OCI-M2 (cell line): ENCODE results near the gene EPHB1.

ENCODE experiments used
- DNase-seq: peaks from one replicate; lab custom pipeline; 2025; ENCODE audit not compliant: unreplicated experiment; lab: John Stamatoyannopoulos, UW

The EPHB1 gene

DNA sequence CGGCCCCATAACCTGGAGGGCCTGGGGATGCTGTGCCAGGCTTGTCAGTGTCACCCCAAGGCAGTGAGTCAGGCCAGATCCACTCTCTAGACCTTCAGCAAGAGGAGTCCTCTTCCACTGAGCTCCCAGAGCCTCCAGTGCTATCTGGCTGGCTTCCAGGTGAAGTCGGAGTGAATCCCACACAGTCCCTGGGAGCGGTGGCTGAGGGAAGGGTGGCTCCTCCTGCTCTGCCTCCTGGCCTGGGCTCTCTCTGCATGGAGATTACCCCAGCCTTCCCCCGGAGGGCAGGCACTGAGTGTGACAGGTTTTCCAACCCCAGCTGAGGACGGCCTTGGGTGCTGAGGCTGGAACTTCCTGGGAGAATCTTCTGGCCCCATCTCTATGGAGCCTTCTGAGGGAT is 82.7 kb downstream of the EPHB1 start:
- no peak for DNase-seq

DNA sequence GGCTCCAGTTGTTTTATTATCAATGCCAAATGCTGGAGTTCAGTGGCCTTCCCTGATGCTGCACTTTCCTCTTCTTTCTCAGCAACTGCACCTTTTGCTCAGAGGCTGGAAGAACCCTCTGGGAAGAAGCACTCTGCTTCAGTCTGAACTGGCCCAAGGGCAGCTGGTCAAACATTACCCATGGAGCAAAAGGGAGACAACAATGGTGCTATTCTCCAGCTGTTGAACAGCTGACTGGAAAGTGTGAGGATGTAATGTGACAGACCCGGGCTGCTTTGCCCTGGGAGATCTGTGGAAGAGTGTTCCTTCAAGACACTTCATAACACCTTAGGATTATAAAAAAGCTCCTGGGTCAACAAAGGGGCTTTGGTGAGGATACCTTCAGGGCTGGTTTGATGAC is 84.9 kb downstream of the EPHB1 start:
- DNase-seq: no peak

DNA sequence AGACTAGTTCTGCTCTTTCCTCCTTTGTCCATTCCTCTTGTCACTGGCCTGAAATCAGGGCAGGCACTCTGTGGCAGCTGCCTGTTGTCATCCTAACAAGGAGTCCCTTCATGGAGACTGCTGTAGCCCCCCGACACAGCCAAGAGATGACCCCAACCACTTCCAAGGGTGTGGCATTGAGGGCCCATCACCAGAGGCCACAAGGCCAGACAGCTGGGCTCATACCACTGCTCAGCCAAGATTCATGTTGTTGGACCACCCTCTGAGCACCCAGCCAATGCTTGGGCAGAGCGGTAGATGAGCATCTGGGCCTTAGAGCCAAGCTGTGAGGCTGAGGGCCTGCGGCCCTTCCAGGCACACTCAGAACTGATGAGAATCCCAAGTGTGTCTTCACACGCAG is 85.4 kb downstream of the EPHB1 start:
- DNase-seq: no peak

DNA sequence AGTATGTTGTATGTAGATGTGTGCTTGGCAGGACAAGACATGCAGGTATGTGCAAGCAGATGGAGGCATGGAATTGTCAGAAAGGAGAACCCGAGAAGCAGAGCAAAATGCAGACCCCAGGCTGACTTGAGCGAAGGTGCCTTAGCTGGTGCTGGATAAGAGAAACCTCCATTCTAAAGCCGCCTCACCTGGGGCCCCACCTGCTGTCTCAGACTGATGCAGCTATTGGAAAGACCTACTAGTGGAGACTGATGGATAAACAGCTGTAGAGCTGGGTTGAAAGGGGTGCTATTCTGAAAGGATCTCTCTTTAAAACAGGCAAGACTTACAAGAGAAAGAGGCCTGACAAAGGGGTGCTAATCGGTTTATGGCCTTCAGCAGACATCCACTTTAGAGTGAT is 86.2 kb downstream of the EPHB1 start:
- DNase-seq: no peak

DNA sequence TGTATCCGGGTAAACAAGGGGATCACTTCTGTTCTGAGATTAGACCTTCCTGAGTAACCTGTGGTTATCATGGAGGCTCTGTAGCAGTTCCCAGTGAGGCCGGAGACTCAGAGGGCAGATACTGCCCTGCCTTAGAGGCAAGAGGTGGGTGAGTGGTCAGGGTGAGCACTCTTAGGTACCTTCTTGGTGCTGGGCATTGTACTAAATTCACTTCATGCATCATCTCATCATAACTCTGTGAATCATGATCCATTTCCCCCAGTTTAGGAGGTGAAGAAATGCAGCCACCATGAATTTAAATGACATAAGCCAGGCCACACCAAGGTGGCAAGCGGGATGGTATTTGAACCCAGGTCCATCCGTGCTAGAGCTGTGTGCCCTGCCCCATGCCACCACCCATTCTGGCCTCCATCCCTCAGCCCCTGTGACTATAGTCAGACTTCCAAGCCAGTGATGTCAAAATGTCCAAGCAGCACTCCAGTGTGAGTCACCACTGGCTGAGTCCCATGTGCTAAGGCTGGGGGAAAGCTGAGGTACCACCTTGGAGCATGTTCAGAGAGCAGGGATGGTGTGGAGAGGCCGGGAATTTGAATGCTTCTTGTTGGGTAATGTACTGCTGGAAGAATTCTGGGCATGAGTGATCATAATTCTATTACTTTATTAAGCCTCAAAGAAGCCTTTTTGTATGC is 88.8 kb downstream of the EPHB1 start:
- no peak for DNase-seq

DNA sequence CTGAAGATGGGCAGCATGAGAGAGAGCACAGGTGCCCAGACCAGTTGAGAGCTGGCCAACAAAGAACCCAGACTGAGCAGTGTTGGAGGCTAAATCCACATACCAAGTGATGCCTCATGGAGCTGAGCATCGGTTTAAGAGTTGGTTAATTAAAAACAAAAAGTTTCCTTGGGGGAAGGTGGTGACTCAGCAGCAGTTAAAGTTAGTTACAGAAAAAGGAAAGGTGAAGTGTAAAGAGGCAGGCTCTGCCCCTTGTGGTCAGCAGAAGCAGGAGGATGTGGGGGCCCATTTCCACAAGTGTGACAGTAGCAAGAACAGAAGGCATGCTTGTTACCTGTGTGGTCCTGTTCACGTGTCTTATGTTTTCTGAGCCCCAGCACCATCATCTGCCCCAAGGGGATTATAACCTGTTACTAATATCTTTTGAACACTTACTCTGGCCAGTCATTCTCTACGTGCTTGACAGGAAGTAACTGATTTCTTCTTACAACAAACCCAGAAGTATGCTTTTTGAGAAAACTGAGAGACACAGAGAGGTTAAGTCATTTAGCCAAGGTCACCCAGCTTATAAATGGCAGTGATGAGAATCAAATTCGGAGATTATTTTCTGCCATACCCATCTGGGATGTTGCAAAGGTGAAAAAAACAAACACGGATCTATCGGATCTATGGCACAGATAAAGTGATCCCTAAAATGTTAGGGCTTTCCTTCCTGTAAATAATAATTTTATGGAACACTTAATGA is 91.0 kb downstream of the EPHB1 start:
- no peak for DNase-seq

DNA sequence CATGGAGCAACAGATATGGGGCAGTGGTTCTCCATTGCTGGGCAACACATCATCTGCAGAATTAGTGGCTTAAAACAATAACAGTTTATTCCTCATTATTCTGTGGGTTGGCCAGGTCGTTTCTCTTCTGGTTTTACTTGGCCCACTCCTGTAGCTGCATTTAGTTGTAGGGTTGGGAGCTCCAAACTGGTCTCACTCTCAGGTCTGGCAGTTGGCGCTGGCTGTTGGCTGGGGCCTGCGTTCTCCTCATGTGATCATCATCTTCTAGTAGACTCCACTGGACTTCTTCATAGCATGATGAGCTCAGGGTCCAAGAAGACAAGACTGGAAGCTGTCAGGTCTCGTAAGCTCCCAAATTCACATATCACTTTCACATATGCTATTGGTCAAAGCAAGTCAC is 91.9 kb downstream of the EPHB1 start:
- DNase-seq: no peak

DNA sequence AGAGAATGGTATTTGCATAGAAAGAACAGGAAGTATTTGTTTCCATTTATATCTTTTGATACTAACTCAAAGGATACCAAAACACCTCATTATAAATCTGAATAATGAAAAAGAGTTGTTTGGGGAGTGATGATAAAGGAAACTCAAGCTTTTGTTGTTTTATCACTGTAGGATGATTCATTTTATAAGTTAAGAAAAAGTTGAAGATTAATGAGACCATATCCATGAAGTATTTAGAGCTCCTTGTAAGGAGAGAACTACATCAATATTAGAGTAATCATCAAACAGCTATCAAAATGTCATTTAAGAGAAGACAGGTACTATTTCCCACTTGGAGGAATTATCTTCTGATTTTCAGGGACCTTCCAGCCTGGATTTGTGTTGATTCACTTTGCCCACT is 92.5 kb downstream of the EPHB1 start:
- no peak for DNase-seq

DNA sequence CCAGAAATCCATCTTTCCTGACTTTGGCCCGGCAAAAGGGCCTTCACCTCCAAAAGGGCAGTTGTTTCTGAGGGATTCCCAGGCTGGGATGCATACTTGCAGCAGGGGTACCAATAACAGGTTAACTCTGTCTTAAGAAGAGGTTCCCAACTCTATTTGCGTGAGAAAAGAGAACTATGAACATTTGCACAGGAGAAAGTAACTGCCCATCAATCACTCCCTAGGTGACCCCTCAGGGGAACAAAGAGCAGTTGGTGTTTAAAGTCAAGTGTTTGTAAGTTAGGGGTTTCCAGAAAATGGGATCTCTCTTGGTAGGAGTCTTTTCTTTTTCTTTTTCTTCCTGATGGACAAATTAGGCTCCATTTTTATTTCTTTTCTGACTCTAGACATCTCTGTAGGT is 97.3 kb downstream of the EPHB1 start:
- no peak for DNase-seq

DNA sequence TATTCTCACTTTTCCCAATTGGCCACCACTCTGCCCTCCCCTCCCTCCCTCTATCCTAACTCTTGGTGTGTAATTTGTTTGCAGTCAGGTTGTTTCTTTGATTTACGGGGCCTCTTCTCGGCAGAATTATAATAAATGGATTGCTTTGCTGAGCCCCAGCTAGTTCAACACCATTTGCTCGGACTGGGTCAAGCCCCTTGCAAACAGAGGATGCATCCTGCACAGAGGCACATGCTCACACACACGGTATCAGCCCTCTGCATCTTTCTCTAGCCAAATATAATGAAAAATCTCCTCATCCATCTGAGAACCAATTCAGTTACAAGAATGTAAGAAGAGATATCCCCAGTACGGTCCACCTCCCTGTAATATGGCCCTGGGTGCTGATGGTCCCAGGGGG is 97.7 kb downstream of the EPHB1 start:
- no peak for DNase-seq

DNA sequence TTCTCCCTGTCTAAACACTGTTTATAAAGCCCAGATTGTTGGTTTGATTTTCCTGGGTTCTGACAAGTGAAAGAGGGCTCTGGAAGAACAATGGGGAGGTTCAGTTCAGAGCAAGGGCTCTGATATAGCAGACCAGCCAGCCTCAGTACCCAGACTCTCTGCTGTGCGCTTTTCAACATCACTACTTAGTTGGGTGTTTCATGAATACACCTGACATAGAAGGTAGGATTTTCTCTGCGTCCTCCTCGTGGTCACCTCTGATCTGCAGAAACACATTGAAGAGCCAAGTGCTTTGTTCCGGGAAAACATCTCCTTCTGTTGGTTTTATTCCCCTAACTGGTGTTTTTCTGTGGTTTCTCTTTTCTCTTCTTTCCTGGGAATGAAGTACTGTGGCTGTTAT is 99.5 kb downstream of the EPHB1 start:
- DNase-seq: no peak

DNA sequence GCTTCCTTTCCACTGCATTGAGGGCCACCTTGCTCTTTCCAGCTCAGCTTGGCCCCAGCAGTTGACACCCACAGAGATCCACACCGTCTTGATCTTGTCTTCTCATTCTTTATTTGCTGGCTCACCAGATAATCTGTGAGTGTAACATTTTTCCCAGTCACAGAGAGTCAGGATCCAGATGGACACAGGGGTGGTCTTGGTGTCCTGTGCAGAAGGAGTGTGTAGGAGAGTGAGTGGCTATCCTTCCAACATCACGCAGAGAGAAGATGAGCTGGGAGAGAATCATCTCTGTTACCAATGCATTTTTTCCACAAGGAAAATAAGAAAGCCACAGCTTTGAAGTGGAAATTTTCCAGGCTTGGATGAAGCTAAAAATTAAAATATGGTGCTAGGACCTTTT is 100.1 kb downstream of the EPHB1 start:
- no peak for DNase-seq

DNA sequence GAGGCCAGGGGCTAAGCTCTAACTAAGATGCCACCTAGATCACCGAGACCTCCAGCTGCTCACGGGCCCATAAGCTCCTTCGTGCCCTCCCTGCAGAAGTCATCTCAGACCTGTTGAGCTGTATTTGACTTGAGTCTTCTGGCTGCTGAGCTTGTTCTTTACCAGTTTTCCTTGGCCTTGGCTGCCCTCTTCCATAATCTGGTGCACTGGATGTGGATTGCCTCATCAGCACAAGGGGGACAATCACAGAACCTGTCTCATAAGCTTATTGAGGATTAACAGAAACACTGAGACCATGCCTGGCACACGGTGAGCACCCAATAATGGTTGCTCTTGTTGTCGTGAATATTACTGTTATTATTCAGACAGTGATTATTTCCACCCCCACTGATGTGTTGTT is 101.1 kb downstream of the EPHB1 start:
- no peak for DNase-seq

DNA sequence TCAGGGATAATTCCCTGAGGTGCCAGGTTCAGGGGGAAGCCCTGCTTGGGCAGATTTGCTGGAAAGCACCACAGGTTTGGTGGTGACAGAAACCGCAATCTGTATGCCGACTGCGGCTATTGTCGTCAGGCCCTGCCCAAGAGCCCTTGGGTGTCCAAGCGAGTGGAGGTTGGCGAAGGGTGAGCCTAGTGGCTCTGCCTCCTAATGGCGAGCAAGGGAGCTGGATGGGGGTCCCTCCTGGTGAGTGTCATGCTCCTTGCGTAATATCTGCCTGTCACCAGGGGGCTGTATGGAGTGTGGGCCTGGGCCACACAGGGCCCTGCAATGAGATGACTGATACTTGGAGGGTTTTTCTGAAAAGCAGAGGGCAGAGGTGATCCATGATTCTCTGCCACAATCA is 101.6 kb downstream of the EPHB1 start:
- DNase-seq: no peak

DNA sequence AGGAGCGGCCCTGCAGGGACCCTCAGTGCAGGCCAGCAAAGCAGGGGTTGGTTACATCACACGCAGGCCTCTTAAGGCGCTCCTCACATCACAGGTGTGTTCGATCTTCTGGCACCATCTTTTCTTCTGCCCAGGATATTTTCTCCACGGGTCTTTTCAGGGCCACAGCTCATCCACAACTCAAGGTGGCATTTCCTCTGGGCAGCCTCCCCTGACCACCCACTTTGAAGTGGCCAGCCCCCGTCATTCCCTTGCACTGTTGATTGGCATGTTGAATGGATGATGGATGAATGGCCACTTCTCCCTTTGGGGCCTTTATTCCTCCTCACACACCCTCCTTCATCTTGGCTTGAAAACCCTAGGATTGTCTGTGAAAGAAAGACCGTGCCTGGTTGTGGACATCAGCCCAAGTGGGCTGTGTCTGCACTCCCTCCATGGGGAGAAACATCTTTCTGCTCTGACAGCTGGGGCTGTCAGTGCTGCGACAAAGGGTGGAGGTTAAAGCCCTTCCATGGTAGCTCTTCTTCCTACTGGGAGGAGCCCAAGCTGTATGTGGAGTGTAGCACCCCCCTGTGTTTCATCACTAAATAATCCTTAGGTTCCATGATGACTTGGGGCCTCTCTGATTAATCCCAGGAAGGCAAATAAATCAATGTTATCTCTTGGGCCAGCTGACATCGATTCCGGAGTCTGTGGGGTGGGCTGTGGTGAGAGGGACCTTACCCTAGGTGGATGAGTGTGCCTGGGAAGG is 102.5 kb downstream of the EPHB1 start:
- DNase-seq: no peak

DNA sequence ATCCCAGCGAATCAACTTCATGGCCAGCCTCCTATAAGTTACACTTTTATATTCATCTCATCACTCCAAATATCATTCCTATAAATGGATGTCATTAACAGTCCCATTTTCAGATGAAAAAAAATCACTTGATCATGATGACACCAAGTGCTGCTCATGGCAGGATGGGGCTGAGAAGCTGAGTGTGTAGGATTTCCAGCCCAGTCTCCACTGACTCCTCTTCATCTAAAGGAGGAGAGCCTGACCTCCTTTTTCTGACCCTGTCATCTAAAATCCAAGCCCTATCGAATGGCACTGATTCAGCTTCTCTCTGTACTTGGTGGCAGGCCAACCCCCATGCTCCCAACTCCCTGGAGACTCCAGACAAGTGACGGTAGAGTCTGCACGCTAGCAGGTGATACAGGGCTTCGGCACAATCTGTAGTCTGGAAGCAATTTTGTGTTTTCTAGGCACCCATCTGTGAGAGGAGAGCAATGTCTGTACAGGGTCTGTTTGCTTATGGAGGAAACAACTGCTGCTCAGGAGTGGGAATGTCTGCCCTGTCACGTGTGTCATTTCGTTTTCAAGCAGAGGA is 103.2 kb downstream of the EPHB1 start:
- DNase-seq: no peak

DNA sequence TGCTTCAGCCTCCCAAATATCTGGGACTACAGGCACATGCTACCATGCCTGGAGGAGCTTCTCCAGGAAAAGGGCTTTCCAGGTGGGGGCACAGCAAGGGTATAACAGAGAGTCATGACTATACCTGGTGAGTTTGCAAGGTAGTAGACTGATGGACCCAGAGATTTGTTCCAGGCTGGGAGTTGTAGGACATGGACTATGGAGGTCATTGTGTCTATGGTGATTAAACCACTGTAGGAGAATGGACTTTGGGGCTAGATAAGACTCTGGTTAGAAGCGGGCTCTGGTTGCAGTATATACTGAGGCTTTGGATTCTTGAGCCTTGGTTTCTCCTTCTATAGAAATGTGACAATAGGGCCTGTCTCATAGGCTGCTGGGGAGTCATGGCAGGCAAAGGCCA is 104.7 kb downstream of the EPHB1 start:
- no peak for DNase-seq

DNA sequence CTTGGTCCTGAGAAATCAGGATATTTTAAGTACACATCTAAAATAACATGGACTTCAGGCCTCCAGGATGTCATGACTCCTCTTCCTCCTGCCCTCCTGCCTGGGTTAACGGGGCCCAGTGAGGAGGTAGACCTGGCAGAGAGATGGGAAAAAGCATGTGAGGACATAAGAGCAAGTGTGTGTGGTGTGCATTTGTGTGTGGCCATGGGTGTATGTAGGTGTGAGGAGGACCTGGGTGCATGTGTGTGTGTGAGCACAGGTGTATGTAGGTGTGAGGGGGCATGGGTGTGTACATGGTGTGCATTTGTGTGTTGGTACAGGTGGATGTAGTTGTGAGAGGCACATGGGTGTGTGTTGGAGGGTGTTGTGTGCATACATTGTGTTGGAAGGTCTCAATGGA is 105.4 kb downstream of the EPHB1 start:
- no peak for DNase-seq

DNA sequence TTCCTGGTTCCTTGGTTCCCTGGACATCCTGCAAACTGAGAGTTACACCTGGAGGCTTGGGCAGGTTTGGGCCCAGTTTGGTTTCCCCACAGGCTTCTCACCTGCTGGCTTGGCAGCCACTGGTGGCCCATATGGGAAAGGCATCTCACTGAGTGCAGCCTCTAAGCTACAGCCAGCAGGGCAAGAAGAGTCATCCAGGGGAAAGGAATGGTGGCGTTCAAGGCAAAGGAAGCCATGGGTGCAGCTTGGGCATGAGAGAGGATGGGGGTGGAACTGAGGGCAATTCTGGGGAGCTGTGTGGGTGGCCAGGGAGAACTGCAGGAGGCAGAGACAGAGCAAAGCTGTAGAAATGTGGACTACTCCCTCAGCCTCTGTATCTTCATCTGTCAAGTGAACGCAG is 106.4 kb downstream of the EPHB1 start:
- no peak for DNase-seq

DNA sequence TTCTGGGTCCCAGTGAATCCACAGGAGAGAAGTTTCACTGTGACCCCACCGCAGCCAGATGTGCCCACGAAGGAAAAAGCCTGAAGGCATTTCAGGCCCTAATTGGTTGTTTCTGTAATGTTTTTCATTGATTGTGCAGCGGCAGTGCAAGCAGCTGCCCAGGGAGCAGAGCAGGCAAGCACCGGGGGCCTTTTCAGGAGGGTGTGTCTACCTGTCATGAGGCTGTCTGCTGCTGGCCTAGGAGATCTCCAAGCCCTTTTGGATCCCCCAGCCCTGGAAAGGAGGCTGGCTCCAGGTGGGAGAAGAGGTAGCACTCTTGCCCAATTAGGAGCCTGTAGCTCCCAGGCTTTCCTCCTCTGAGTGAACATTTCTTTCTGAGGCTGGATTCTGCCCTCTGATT is 108.8 kb downstream of the EPHB1 start:
- DNase-seq: no peak

DNA sequence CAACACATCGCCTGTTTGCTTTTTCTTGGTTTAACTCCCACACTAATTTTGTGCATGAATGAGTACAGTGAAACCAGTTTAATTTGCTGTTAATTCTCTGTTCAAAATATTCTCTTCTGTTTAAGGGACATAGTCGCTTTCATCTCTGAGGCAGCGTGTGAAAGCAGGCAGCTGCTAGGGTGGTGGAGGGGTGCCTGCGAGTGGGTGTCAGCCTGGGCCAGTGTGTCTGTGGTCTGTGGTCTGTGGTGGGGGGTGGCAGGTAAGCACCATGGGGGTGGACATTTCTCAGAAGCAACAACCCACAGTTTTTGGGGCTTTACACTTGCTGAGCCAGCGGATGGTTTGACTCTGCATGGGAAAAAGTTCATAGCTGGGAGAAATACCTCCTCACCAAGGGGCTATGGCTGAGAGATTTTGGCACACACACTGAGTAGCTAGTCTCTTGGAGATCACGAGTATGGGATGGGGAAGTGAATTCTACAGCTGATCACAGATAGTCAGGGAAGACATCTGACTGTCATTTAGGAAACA is 109.2 kb downstream of the EPHB1 start:
- no peak for DNase-seq
